ENCODE measurements around the gene MYO7A. TPM values are rescaled to one million over a fixed set of nuclear protein-coding genes. Genes with fewer than 3 reads are reported as not detected.

The MYO7A gene
- polyA plus RNA-seq, 1 experiment = not detected

DNA sequence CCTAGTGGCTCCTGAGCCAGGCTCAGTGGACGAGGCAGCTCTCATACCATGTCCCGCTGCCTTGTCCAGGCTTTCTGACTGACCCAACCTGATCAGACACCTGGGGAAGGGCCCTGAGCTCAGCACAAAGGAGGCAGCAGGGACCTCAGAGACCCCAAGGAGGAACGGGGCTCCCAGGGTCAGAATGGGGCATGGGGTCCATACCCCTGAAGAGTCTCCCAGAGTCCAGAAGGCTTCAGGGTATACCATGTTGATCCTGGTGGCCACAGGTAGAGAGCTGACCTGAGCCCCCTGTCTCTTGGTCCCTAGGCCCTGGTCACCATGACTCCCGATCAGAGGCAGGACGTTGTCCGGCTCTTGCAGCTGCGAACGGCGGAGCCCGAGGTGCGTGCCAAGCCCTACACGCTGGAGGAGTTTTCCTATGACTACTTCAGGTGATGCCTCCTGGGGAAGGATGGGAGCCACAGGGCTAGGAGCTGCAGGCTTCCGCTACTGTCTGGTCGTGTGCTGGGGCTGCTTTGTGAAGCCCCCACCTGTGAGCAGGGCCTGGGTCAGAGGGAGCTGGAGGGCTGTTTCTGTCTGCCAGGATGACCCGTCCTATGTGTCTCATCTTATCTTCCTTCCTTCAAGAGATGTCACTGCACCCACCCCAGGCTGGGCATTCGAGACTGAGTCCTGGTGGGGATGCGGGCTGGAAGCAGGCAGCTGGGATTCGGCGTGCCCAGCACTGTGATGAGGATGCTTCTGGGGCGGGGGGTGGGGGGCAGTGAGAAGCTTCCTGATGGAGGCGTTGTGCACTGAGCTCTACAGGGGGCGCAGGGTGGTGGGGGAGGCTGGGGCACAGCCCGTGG lies 74.2 kb downstream of the MYO7A start:
- no peak overlapping the region for H3K4me3 ChIP-seq (ENCODE audit: low read depth, low read length)
- POLR2A ChIA-PET = no interaction called here
- no peak for DNase-seq (ENCODE audit: low read depth, low spot score)
- H3K9me3 ChIP-seq (ENCODE audit: control insufficient read depth, insufficient read depth, low read length) = peaks cover 5% of the 10 kb centered on the region; the same call in 1 of the 2 replicates
- CTCF ChIA-PET = interaction anchor here (2.3 kb wide), 1 partner anchor 14 kb away, joined by 13 read pairs; no protein-coding TSS in a partner anchor
- TF ChIP-seq, protein P1, sequence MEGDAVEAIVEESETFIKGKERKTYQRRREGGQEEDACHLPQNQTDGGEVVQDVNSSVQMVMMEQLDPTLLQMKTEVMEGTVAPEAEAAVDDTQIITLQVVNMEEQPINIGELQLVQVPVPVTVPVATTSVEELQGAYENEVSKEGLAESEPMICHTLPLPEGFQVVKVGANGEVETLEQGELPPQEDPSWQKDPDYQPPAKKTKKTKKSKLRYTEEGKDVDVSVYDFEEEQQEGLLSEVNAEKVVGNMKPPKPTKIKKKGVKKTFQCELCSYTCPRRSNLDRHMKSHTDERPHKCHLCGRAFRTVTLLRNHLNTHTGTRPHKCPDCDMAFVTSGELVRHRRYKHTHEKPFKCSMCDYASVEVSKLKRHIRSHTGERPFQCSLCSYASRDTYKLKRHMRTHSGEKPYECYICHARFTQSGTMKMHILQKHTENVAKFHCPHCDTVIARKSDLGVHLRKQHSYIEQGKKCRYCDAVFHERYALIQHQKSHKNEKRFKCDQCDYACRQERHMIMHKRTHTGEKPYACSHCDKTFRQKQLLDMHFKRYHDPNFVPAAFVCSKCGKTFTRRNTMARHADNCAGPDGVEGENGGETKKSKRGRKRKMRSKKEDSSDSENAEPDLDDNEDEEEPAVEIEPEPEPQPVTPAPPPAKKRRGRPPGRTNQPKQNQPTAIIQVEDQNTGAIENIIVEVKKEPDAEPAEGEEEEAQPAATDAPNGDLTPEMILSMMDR (IDR thresholded peaks at IDR 0.05; ENCODE audit: low read depth, low read length) = no peak
- no peaks in the 10 kb centered on the region for H3K27me3 ChIP-seq (ENCODE audit: control insufficient read depth, insufficient read depth, low read length)
- H3K27ac ChIP-seq (ENCODE audit: low read depth, low read length) = no peak overlapping the region

- CTCF ChIA-PET = interaction anchor here (1.9 kb wide), 1 partner anchor 15 kb away, joined by 6 read pairs; no protein-coding TSS in a partner anchor
Measured at GRCh38 chr11:77202941-77203900, 75.2 kb downstream of the MYO7A start.

DNA sequence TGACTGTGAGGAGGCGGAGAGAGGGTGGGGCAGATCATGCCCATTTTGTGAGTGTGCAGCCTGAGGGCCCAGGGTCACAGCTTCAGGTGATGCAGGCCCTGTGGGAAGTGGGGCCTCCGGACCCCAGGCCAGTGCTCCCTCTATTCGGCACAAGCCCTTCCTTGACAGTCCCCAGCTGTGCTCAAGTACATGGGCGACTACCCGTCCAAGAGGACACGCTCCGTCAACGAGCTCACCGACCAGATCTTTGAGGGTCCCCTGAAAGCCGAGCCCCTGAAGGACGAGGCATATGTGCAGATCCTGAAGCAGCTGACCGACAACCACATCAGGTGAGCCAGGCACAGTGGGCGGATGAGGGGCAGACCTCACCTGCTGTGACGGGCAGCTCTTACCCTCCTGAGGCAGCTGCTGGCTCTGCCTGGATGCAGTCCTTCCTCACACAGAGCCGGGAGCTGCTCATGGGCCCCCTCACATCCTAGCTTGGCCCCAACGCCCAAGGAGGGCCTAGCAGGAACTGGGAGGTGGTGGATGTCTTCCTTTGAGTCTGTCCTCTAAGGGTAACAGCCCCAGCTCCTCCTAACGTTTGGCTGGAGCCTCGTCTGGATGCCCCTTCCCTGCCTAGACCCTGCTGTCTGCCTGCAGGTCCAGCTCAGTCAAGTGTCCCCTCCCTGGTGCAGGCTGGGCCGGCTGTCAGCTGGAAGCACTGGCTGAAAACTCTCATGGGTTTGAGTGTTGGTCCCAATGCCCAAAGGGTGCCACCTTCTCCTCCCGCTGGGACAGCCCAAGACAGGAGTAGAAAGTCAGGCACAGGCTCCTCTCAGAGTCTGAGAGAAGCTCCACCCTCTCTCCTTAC lies 76.1 kb downstream of the MYO7A start:
- CTCF ChIA-PET = interaction anchor here (0.9 to 1.9 kb wide), 3 partner anchors 9 to 344 kb away, joined by 4 to 6 read pairs (median 4); no protein-coding TSS in a partner anchor
- Histone ChIP-seq H3K27me3 (ENCODE audit: control insufficient read depth, insufficient read depth, low read length) (no peaks in the 10 kb centered on the region), H3K27ac (ENCODE audit: low read depth, low read length) (no peak overlapping the region), H3K4me3 (ENCODE audit: low read depth, low read length) (no peak overlapping the region), H3K9me3 (ENCODE audit: control insufficient read depth, insufficient read depth, low read length) (peaks cover 5% of the 10 kb centered on the region; the same call in 1 of the 2 replicates)
- no peak for DNase-seq (ENCODE audit: low read depth, low spot score)
- TF ChIP-seq, protein P1 (IDR thresholded peaks at IDR 0.05; ENCODE audit: low read depth, low read length) = no peak
- POLR2A ChIA-PET = no interaction called here

More at GRCh38 chr11:77202941-77203900, 75.2 kb downstream of the MYO7A start:
- TF ChIP-seq, protein P1 (IDR thresholded peaks at IDR 0.05; ENCODE audit: low read depth, low read length) = no peak
- Histone ChIP-seq H3K9me3 (ENCODE audit: control insufficient read depth, insufficient read depth, low read length) (peaks cover 5% of the 10 kb centered on the region; the same call in 1 of the 2 replicates), H3K4me3 (ENCODE audit: low read depth, low read length) (no peak overlapping the region), H3K27me3 (ENCODE audit: control insufficient read depth, insufficient read depth, low read length) (no peaks in the 10 kb centered on the region), H3K27ac (ENCODE audit: low read depth, low read length) (no peak overlapping the region)
- POLR2A ChIA-PET = no interaction called here
- DNase-seq (ENCODE audit: low read depth, low spot score) = no peak

DNA sequence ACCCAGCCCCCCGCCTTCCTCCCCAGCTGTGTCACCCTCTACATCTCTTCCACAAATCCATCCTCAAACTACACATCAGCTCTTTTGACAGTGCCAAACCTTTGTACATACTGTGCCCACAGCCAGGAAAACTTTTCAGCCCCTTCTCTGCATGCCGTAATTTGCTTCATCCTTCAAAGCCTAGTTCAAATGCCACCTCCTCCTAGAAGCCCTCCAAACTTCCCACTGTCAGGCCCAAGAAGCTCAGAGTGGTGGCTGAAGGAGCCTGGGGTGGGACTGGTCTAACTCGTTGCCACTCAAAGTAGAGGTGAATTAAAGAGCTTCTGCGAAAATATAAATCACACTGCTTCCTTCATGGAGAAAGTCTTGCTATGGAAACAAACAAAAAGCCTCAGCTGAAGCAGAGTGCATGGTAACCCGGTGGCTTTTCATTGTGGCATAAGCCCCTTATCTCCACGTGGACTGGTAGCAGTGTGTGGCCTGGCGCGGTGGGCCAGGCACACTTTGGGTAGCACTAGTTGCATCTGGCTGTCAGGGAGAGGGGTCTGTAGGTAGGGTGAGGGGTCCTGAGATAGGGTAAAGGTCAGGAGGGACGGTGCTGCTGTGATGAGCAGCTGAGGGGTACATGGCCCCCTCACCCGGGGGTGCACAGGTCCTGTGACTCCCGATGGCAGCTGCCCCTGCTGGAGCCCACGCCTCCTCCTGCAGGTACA lies 76.9 kb downstream of the MYO7A start:
- CTCF ChIA-PET = interaction anchor here (0.9 to 1.9 kb wide), 3 partner anchors 10 to 343 kb away, joined by 4 to 6 read pairs (median 4); no protein-coding TSS in a partner anchor

More for the DNA sequence above, 76.9 kb downstream of the MYO7A start:
- Histone ChIP-seq H3K27me3 (ENCODE audit: control insufficient read depth, insufficient read depth, low read length) (no peaks in the 10 kb centered on the region), H3K4me3 (ENCODE audit: low read depth, low read length) (no peak overlapping the region), H3K9me3 (ENCODE audit: control insufficient read depth, insufficient read depth, low read length) (no peaks in the 10 kb centered on the region; the same call in 1 of the 2 replicates), H3K27ac (ENCODE audit: low read depth, low read length) (no peak overlapping the region)
- POLR2A ChIA-PET = no interaction called here
- TF ChIP-seq, protein P1 (IDR thresholded peaks at IDR 0.05; ENCODE audit: low read depth, low read length) = no peak
- DNase-seq (ENCODE audit: low read depth, low spot score) = no peak

Measured in AG04450 (cell line).